ENCODE measurements around the gene ZSWIM5. TPM values are rescaled to one million over a fixed set of nuclear protein-coding genes. Genes with fewer than 3 reads are reported as not detected.
"Not testable (repeated sequence)": the region's sequence is repeated elsewhere in the genome, so short reads cannot be mapped to it uniquely, and the experiment has no call there.

ZSWIM5 gene
- total RNA-seq (2014; rRNA removed; shearing (Covaris generic)): 0.03 TPM in 1 of 2 replicates, not detected in the other
- 0.01 and 0.06 TPM in 2 replicates for polyA plus RNA-seq (2015; cell fraction: cytosol; rRNA removed)
- polyA plus RNA-seq (2015; cell fraction: nucleus; rRNA removed): 0.04 and 0.14 TPM in 2 replicates

DNA sequence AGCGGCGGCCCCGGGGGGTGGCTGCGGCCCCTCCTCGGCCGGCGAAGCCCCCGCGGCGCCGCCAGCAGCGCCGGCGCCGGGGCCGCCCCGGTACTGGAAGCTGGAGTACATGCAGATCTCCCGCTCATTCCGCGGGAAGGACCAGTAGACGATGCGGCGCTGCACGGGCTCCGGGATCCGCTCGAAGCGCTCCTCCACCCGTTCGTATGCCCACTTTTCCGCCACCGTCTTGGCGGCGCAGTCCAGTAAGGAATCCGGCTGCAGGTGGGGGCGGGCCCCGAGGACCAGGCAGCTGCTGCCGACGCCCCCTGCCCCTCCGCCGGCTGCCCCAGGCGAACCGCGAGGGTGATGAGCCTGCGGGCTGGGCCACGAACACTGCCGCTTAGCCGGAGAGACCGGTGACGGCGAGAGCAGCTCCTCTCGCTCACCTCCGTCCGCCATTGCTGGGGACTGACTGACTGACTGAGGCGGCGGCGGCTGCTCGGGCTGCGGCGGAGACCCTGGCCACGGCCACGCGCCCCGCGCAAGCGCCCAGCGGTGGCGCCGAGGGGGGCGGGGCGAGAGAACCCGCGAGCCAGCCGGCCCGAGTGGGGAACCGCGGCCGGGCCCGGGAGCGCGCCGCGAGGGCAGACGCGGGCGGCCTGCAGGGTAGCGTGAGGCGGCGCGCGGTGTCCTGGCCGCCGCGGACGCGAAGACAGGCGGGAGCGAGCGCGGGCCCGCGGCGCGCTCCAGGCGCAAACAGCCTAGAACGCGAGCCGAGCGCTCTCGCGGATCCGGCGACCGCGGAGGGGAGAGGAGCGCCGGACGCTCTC lies at the start of gene ZSWIM5:
ZSWIM5 (minus strand) TSS at position 696 of the 812 bp plus-strand sequence; CDS start at position 441, 255 bp downstream.
- DNase-seq (ENCODE audit: low read depth): peak; percentile 8

DNA sequence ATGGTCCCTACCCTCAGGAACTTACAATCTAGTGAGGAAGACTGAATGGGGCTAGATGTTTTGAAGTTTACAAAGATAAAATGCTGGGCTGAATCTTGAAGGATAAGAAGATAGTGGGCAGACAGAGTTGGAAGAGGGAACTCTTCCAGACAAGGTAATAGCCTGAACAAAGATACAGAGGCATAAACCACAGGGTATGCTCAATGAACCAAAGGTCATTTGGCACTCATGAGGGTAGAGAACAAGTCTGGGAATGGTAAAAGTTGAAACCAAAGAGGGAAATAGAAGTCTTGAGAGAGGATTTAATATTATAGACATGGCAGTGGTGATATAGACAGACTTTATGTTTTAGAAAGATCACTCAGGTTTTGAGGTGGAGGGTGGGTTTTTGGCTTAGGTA lies 48.1 kb upstream of the ZSWIM5 start:
- DNase-seq (ENCODE audit: low read depth): no peak

DNA sequence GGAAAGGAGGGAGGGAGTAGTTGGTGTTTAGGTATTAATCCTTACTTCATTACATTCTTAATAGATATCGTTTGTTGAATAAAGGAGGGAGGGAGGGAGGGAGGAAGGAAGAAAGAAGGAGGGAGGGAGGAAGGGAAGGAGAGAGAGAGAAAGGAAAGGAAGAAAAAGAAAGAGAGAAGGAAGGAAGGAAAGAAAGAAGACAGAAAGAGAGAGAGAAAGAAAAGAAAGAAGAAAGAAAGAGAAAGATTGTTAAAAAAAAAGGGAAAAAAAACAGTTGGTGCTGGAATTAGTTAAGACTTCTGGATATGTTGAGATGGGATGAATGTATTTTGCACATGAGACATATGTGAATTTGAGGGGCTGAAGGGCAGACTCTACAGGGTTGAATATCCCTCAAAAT lies 44.1 kb upstream of the ZSWIM5 start:
- no peak for DNase-seq (ENCODE audit: low read depth)

DNA sequence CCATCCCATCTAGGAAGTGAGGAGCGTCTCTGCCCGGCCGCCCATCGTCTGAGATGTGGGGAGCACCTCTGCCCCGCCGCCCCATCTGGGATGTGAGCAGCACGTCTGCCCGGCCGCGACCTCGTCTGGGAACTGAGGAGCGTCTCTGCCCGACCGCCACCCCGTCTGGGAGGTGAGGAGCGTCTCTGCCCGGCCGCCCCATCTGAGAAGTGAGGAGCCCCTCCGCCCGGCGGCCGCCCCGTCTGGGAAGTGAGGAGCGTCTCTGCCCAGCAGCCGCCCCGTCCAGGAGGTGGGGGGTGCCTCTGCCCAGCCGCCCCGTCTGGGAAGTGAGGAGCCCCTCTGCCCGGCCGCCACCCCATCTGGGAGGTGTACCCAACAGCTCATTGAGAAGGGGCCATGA lies 41.6 kb upstream of the ZSWIM5 start:
- DNase-seq (ENCODE audit: low read depth): not testable (repeated sequence)

DNA sequence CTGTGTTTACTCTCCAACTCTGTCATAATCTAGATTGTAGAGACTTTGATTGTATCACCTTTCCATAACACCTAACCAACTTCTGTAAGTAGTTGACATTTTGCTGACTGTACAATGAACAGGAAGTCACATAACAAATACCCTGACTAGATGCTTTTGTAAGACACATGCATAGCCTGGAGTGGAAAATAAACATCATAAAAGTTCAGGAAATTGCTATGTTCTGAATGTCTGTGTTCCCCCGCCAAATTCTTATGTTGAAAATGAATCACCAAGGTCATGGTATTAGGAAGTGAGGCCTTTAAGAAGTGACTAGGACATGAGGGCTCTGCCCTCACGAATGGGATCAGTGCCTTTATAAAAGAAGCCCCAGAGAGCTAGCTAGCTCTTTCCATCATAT lies 40.4 kb upstream of the ZSWIM5 start:
- peak; percentile 77 for DNase-seq (ENCODE audit: low read depth)

DNA sequence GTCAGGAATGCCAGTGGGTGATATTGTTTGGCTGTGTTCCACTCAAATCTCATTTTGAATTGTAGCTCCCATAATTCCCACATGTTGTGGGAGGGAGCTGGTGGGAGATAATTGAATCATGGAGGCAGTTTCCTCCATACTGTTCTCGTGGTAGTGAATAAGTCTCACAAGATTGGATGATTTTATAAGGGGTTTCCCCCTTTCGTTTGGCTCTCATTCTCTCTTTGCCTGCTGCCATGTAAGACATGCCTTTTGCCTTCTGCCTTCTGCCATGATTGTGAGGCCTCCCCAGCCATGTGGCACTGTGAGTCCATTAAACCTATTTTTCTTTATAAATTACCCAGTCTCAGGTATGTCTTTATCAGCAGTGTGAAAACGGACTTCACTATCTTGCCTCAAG lies 40.0 kb upstream of the ZSWIM5 start:
- DNase-seq (ENCODE audit: low read depth): not testable (repeated sequence)

DNA sequence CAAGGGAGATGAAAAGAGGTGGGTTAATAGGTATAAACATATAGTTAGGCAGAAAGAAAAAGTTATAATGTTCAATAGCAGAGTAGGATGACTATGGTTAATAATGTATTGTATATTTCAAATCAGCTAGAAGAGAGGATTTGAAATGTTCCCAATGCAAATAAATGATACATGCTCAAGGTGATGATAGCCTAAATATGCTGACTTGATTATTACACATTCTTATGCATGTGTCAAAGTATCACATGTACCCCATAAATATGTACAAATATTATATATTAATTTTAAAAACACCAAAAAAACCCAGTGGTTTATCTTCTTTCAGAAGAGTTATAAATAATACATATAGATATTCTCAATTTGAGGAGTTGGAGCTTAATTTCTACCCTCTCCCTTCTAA lies 38.3 kb upstream of the ZSWIM5 start:
- no peak for DNase-seq (ENCODE audit: low read depth)

DNA sequence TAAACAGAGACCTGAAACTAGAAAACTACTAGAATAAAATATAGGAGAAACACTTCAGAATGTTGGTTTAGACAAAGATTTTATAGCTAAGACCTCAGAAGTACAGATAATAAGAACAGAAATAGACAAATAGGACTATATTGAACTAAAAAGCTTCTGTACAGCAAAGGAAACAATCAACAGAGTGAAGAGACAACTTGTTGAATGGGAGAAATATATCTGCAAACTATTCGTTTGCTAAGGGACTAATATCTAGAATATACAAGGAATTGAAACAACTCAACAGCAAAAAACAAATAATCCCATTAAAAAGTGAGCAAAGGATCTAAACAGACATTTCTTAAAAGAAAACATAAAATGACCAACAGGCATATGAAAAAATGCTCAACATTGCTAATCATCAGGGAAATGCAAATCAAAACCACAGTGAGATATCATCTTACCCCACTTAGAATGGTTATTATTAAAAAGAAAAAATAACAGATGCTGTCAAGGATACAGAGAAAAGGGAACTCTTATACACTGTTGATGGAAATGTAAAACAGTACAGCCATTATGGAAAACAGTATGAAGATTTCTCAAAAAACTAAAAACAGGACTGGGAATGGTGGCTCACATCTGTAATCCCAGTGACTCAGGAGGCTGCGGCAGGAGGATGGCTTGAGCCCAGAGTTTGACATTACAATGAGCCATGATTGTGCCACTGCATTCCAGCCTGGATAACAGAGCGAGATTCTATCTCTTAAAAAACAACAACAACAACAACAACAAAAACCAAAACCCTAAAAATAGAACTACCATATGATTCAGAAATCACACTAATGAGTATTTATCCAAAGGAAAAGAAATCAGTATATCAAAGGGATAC lies 37.3 kb upstream of the ZSWIM5 start:
- no peak for DNase-seq (ENCODE audit: low read depth)

DNA sequence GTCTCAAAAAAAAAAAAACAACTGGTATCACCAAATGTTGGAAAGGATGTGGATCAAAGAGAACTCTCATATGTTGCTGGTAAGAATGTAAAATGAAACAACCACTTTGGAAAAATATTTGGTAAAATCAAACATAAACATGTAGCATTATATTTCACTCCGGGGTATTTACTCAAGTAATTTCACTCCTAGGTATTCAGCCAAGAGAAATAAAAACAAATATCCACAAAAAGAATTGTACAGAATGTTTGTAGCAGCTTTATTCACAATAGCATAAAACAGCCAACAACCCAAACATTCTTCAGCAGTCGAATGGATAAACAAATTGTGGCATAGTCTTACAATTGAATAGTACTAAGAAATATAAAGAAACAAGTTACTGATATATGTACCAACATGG lies 32.4 kb upstream of the ZSWIM5 start:
- no peak for DNase-seq (ENCODE audit: low read depth)

DNA sequence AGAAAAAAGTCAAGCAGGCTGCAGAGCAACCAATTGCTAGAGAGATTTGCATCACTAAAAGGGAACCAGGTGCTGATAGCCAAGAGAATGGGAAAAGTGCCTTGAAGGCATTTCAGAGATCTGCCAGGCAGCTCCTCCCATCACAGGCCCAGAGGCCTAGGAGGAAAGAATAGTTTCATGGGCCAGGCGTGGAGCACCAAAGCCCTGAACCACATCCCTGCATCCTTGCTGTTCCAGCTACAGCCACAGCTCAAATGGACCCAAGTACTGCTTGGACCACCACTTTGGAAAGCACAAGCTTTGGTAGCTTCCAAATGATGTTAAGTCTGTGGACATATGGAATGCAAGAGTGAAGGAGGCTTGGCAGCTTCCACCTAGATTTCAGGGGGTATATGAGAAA lies 29.7 kb upstream of the ZSWIM5 start:
- no peak for DNase-seq (ENCODE audit: low read depth)

DNA sequence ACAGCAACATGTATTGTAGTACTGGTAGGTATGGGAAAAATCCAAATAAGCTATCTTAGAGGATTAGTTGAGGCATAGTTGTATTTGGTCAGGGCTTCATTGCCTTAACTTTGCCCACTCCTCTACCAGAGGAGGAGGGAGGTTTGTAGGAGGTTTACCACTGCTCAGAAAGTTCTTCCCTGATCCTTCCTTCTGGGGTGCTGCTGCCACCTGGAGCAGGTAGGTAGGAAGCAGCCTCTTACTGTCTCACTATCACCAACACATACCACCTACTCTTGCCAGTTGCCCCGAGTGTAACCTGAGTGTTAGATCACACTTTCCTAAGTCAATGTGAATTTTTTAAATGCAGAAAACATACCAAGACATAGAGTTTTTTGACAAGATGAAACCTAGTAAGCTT lies 24.1 kb upstream of the ZSWIM5 start:
- DNase-seq (ENCODE audit: low read depth): no peak

DNA sequence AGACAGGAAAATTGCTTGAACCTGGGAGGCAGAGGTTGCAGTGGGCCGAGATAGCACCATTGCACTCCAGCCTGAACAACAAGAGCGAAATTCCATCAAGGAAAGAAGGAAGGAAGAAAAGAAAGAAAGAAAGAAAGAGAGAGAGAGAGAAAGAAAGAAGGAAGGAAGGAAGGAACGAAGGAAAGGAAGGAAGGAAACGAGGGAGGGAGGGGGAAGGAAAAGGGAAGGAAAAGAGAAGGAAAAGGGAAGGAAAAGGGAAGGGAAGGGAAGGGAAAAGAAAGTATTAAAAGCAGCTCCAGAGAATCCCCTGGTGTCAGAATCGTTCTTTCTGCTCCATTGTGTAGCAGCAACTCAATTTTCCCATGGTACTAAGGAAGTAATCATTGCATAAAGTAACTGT lies 19.2 kb upstream of the ZSWIM5 start:
- no peak for DNase-seq (ENCODE audit: low read depth)

DNA sequence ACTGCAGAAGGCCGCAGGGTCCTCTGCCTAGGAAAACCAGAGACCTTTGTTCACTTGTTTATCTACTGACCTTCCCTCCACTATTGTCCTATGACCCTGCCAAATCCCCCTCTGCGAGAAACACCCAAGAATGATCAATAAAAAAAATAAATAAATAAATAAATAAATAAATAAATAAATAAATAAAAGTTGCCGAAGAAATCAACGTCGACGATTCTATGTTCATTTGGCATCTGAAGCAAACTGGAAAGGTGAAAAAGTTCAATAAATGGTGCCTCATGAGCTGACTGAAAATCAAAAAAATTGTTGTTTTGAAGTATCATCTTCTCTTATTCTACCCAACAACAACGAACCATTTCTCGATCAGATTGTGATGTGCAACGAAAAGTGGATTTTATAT lies 17.3 kb upstream of the ZSWIM5 start:
- not testable (repeated sequence) for DNase-seq (ENCODE audit: low read depth)

DNA sequence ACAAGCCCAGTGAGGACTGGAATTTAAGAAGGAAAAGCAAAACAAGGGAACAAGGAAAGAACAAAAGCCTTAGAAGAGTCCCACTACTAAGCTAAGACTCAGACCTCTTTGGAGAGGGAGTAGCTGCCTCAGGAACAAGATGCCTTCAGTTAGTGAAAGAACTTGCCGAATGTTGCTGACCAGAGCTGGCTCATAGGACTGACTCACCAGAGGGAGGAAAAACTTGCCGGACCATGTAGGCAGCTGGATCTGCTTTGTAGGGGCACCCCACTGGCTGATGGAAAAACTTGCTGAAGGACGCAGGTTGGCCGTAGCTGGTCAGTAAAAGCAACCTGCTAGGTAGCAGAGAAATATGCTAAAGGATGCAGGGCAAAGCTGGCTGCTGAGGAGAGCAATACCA lies 15.3 kb upstream of the ZSWIM5 start:
- peak; percentile 13 for DNase-seq (ENCODE audit: low read depth)

DNA sequence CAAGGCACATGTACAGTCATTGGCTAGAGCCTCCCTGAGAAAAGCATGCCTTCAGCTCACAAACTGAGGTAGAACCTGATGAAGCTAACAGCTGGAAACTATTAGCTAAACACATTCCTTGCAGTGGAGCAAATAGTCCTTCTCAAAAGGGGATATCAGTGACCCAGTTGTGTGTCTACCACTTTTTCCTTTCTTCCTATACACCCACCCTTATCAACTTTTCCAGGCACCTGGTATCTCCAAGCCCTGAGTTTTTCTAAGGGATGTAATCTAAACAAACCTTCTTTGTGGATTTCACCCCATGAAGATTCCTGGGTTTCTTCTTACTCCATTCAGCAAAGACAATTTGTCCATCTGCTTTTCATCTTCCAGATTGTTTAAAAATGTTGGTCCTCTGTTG lies 10.5 kb upstream of the ZSWIM5 start:
- no peak for DNase-seq (ENCODE audit: low read depth)

DNA sequence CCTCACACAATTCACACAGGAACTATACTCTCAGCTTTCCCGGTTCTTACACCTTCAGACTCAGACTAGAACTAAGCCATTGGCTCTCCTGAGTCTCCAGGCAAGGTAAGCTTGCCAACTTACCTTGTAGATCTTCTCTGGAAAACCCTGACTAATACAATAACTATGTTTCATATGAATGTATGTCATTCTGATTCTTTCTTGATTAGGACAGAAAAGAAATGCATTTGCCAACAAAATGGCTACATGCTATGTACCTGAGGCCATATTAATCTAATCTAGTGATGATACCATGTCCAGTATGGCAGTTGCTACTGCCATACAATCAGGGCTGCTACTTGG lies 9.8 kb upstream of the ZSWIM5 start:
- no peak for DNase-seq (ENCODE audit: low read depth)

DNA sequence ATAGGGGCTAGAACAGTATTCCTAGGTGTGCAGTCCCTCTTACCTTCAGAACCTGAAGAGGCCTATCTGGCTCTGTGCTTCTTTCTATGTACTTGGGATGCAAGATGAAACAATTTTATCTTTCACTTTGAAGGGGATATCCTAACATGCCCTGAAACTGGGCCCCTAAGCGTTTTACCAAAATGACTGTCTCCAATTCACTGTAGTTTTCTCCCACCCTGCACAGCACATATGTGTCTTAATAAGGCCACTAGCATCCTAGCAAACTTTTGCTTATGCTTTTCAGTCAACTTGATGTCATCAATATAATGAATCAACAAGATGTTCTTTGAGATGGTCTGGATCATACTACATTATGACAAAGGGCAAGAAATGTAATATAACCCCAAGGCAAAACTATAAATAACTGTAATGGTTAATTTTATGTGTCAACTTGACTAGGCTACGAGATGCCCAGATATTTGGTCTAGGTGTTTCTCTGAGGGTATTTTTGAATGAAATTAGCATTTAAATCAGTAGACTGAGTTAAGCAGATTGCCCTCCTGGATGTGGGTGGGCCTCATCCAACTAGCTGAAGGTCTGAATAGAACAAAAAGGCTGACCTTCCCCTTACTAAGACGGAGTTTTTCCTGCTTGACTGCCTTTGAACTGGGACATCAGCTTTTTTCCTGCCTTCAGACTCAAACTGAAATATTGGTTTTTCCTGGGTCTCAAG lies 9.2 kb upstream of the ZSWIM5 start:
- DNase-seq (ENCODE audit: low read depth): no peak

DNA sequence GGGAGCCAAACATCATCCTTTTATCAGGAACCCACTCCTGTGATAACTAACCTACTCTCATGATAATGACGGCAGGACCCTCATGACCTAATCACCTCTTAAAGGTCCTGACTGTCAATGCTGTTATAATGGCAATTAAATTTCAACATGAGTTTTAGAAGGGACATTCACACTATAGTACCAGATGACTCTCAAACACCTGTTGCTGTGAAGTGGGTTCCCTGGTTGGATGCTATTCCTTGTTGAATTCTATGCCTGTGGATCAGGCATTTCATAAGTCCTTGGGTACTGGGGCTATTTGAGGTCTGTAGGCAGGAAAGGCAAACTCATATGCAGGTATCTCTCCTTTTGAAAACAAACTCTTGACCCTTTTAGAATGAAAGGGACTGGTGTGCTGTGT lies 7.5 kb upstream of the ZSWIM5 start:
- DNase-seq (ENCODE audit: low read depth): no peak

DNA sequence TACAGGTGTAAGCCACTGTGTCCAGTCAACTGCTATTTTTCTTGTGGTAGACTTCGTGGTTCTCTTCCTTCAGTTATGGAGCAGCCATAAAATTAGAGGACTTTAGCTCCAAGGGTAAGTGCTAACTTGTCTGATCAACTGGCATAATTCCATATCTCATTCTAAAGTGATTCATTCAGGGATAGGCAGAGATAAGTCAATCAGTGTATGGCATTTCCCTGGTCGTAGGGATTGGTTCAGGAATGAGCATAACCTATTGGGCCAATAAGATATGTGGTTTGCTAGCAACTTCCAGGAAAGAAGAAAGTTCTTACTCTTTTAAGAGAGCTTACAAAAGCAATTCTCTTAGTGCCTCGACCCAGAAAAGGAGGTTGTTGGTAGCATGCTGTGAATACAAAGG lies 4.7 kb upstream of the ZSWIM5 start:
- DNase-seq (ENCODE audit: low read depth): no peak

DNA sequence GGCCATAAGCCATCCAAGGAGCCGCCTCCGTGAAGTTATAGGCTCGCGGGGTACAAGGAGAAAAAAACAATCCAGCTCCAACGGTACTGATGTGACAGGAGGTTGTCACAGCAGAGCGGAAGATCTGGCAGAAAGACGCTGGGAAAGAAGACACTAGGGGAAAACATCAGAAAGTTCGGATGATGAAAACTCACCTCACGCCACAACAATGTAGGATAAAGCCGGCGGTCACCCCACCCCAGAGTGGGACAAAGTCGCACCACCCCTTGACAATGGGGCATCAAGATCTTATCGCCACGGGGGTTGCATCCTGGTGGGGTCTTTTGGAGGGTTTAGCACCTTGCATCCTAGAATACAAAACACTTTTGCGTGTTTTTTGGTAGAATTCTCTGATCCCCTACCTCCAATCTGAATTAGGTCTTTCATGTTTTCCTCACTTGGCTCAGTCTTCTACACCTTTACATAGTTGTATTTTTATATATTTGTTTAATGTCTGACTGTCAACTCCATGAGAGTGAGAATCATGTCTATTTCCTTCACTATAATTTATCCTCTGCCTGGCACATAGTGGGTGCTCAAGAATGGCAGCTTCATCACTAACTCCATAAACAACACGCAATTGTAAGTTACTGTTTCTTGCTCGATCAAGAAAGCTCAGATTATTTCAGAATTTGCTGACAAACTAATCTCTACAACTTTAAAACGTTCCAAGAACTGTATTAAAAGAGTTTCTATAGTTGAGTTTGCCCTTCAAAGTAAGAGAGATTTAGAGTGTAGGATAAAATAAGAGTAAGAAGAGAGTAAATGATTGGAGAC lies 611 bp upstream of the ZSWIM5 start:
- DNase-seq (ENCODE audit: low read depth): no peak

All from HT1080 (cell line).